GM12878 (cell line): ENCODE results near the gene IFIT5. TPM values are rescaled to one million over a fixed set of nuclear protein-coding genes. Genes with fewer than 3 reads are reported as not detected.

Source experiments
- ATAC-seq: fragments of 200-7000 bp; cut with Tn5 transposase; 3 replicates; pipeline ENCODE4 v1.9.1; 2020; ENCODE audit warnings: mild to moderate bottlenecking, moderate library complexity
- BruUV-seq: library from RNA; stranded (reverse); fragments of 400-500 nt; replicated peaks from 2 replicates; lab custom pipeline; 2021; lab: Mats Ljungman, UMichigan
- CTCF ChIA-PET: fragments of 300-600 bp; sonication (Branson Sonifier 250); formaldehyde crosslinking; extraction: SDS; loops from one replicate; lab custom pipeline; 2021; ENCODE audit warnings: inconsistent platforms; lab: Yijun Ruan, JAX
- POLR2A ChIA-PET: fragments of 350-600 bp; formaldehyde crosslinking; extraction: SDS; loops from one replicate; lab custom pipeline; 2021; ENCODE audit warnings: inconsistent platforms; lab: Charles Lee
- RAD21 ChIA-PET: fragments of 300-600 bp; sonication (Branson Sonifier 250); formaldehyde crosslinking; loops from one replicate; lab custom pipeline; 2023; ENCODE audit warnings: antibody characterized with exemption; ENCODE audit not compliant: unreplicated experiment; lab: Charles Lee
- SMC1A ChIA-PET: fragments of 300-600 bp; sonication (Branson Sonifier 250); formaldehyde crosslinking; loops from one replicate; lab custom pipeline; 2023; ENCODE audit not compliant: unreplicated experiment, uncharacterized antibody; lab: Charles Lee
- DNase-seq: peaks from one replicate; pipeline ENCODE4 v3.0.0-alpha.2; 2011; ENCODE audit warnings: low read depth, low spot score
- FAIRE-seq: peaks from 3 replicates; lab custom pipeline; 2011; peaks lifted over from hg19 to GRCh38; lab: Jason Lieb, UNC
- H2AFZ ChIP-seq: 2 replicates; pipeline ENCODE4 v1.6.0; 2011; ENCODE audit warnings: low read depth, low read length, control low read depth; ENCODE audit not compliant: control insufficient read depth
- H3K27ac ChIP-seq: 2 replicates; pipeline ENCODE4 v1.5.1; 2011; ENCODE audit warnings: control low read depth; ENCODE audit not compliant: control insufficient read depth, insufficient read depth
- H3K27me3 ChIP-seq, 2 experiments: replicated peaks in 1 of 2; 2 replicates each; pipeline versions ENCODE4 v1.6.0 to v1.6.1; 2011; ENCODE audit warnings: low read length in 1 of 2; ENCODE audit not compliant: control insufficient read depth in 2 of 2, insufficient read depth in 2 of 2
- H3K36me3 ChIP-seq, 2 experiments: 2 replicates each; pipeline ENCODE4 v1.5.1; 2011; ENCODE audit warnings: low read length in 1 of 2; ENCODE audit not compliant: control insufficient read depth in 2 of 2, insufficient read depth in 2 of 2
- H3K4me1 ChIP-seq: 2 replicates; pipeline ENCODE4 v1.6.1; 2011; ENCODE audit warnings: mild to moderate bottlenecking, low read length, moderate library complexity, mixed read lengths; ENCODE audit not compliant: control insufficient read depth, insufficient read depth
- H3K4me2 ChIP-seq: 2 replicates; pipeline ENCODE4 v1.6.0; 2011; ENCODE audit warnings: control low read depth; ENCODE audit not compliant: control insufficient read depth, insufficient read depth
- H3K4me3 ChIP-seq: fragments of 200-600 bp; sonication (generic); 2 replicates; pipeline ENCODE4 v1.5.1; 2016
- H3K79me2 ChIP-seq: 2 replicates; pipeline ENCODE4 v1.6.0; 2011; ENCODE audit warnings: low read length; ENCODE audit not compliant: control insufficient read depth, insufficient read depth
- H3K9ac ChIP-seq: 2 replicates; pipeline ENCODE4 v1.8.0; 2011; ENCODE audit warnings: low read length, control low read depth, mixed read lengths; ENCODE audit not compliant: control insufficient read depth, insufficient read depth
- H3K9me3 ChIP-seq: replicated peaks from 3 replicates; pipeline ENCODE4 v1.5.1; 2011; ENCODE audit warnings: mild to moderate bottlenecking, low read length; ENCODE audit not compliant: control insufficient read depth, insufficient read depth
- H4K20me1 ChIP-seq: 2 replicates; pipeline ENCODE4 v1.6.0; 2011; ENCODE audit not compliant: control insufficient read depth, insufficient read depth
- EGR1 ChIP-seq, 2 experiments: IDR thresholded peaks; 1 replicate in 1 of 2; 2 replicates in 1 of 2; pipeline ENCODE4 v1.6.1; 2011 to 2012; ENCODE audit warnings: low read depth in 2 of 2, low read length in 2 of 2, borderline replicate concordance in 1 of 2, mild to moderate bottlenecking in 1 of 2, moderate library complexity in 1 of 2
- FOXK2 ChIP-seq: fragments of 450-650 bp; IDR thresholded peaks from 2 replicates; pipeline ENCODE4 v1.6.1; 2017; ENCODE audit warnings: mild to moderate bottlenecking, moderate library complexity
- POLR2AphosphoS5 ChIP-seq: IDR thresholded peaks from 2 replicates; pipeline ENCODE4 v1.6.1; 2011; ENCODE audit warnings: mild to moderate bottlenecking, low read length, inconsistent platforms
- RBBP5 ChIP-seq: fragments of 200-600 bp; sonication (generic); conservative IDR thresholded peaks from 2 replicates; pipeline ENCODE4 v1.6.1; 2016
- SKIL ChIP-seq: fragments of 450-650 bp; IDR thresholded peaks from 2 replicates; pipeline ENCODE4 v1.6.1; 2017; ENCODE audit warnings: mild to moderate bottlenecking, low read depth, inconsistent platforms; ENCODE audit not compliant: poor library complexity, severe bottlenecking
- ZBTB33 ChIP-seq: fragments of 450-650 bp; IDR thresholded peaks from 2 replicates; pipeline ENCODE4 v1.6.1; 2017; ENCODE audit warnings: mild to moderate bottlenecking
- ZBTB4 ChIP-seq: fragments of 450-650 bp; formaldehyde crosslinking; IDR thresholded peaks from 2 replicates; pipeline ENCODE4 v1.4.0; 2022; ENCODE audit warnings: mild to moderate bottlenecking, moderate library complexity
- ZNF207 ChIP-seq: fragments of 450-650 bp; IDR thresholded peaks from 2 replicates; pipeline ENCODE4 v1.6.1; 2014; ENCODE audit warnings: antibody characterized with exemption, mild to moderate bottlenecking, borderline replicate concordance
- ZNF274 ChIP-seq: IDR thresholded peaks from one replicate; pipeline ENCODE4 v1.8.0; 2011; ENCODE audit not compliant: insufficient read length, insufficient read depth
- WGBS: methylation state at CpG from one replicate; pipeline ENCODE4 v1.1.6; 2016; ENCODE audit warnings: low lambda C conversion rate; ENCODE audit not compliant: insufficient replicate concordance, insufficient coverage; ENCODE audit errors: missing lambda C conversion rate; 5-methylcytosine and 5-hydroxymethylcytosine counted together
- in situ Hi-C: fragments of 300-500 bp; cut with MboI; formaldehyde crosslinking; loops from 9 replicates; pipeline ENCODE4 v1.14.3; 2018; ENCODE audit warnings: mixed read lengths
- intact Hi-C: fragments of 100-400 bp; cut with micrococcal nuclease; formaldehyde crosslinking; loops from one replicate; pipeline ENCODE4 v1.14.2; 2022; ENCODE audit not compliant: unreplicated experiment
- polyA plus RNA-seq, 11 experiments: library from polyadenylated mRNA; depleted of rRNA in 4 of 11; unstranded in 6 of 11; stranded (reverse) in 5 of 11; fragments of >200 nt; fragmentation: Nextera tagmentation in 4 of 11; fragmentation: Illumina TruSeq in 1 of 11; extraction: Ambion mirVana in 4 of 11; extraction: Trizol in 1 of 11; gene quantifications; 1 replicate in 1 of 11; 2 replicates in 10 of 11; pipeline versions ENCODE4 v1.2.1 to v1.2.3, GENCODE V29; 2011 to 2016; ENCODE audit warnings: inconsistent platforms in 2 of 11, missing spikeins in 2 of 11, low read depth in 1 of 11
- total RNA-seq, 4 experiments: library from RNA; depleted of rRNA in 3 of 4; stranded (reverse); fragments of >200 nt in 3 of 4; fragmentation: Illumina TruSeq in 1 of 4; extraction: Trizol in 1 of 4; gene quantifications; 2 replicates each; pipeline versions ENCODE4 v1.2.1 to v1.2.3, GENCODE V29; 2013 to 2021

The IFIT5 gene
- total and polyA plus RNA-seq, 10 of the 15 experiments (the other 5 are each of a cell fraction or from before 2014, with no cell fraction given): 5.9 to 17.0 (median 10.4) TPM

GRCh38 chr10:89388806-89389205, 25.6 kb upstream of the IFIT5 start:
- ChIA-PET CTCF (interaction anchor here (0.9 to 8.5 kb wide), 10 partner anchors 10 to 176 kb away, joined by 3 to 97 read pairs (median 4); no protein-coding TSS in a partner anchor), SMC1A (interaction anchor here (0.6 to 2.8 kb wide), 16 partner anchors 15 to 456 kb away, joined by 3 to 32 read pairs (median 4); no protein-coding TSS in a partner anchor), RAD21 (interaction anchor here (0.7 to 2.3 kb wide), 12 partner anchors 19 to 312 kb away, joined by 3 to 16 read pairs (median 4); partner anchors contain the start of genes IFIT5 and KIF20B), POLR2A (no interaction called here)
- Histone ChIP-seq H3K4me1 (peaks cover 3% of the 10 kb centered on the region), H3K4me3 (no peak overlapping the region), H3K9me3 (no peaks in the 10 kb centered on the region), H3K4me2 (no peak overlapping the region), H3K36me3 (no peaks in the 10 kb centered on the region), H3K79me2 (peaks cover 10% of the 10 kb centered on the region), H3K27ac (no peak overlapping the region), H3K27me3 (no peaks in the 10 kb centered on the region), H4K20me1 (no peaks in the 10 kb centered on the region), H3K9ac (no peak overlapping the region), H2AFZ (no peak overlapping the region)
- in situ Hi-C loops: no loop called here
- DNase-seq (no peak), FAIRE-seq (no peak), ATAC-seq (no peak)
- TF ChIP-seq EGR1 (IDR thresholded peaks at IDR 0.05; ENCODE audit: borderline replicate concordance in 1 of 2, low read depth in 2 of 2, low read length in 2 of 2): no peak
- TF ChIP-seq RBBP5: no peak
- TF ChIP-seq ZNF274: no peak
- no peak for TF ChIP-seq POLR2AphosphoS5
- TF ChIP-seq SKIL: no peak
- TF ChIP-seq ZNF207: no peak
- no peak for TF ChIP-seq FOXK2
- TF ChIP-seq ZBTB4 (CRISPR knock-in tag): no peak
- TF ChIP-seq ZBTB33: no peak
- BruUV-seq: no TSS peak
- intact Hi-C loops: loop anchor here (1.0 kb wide), 1 partner anchor 172 kb away; no protein-coding TSS in a partner anchor
- WGBS: 29% methylated on average over 2 of the region's 2 CpGs
